OCI-LY7 (cell line): Measurements from ENCODE around the gene KLF3. TPM values are rescaled to one million over a fixed set of nuclear protein-coding genes. Genes with fewer than 3 reads are reported as not detected.
"Not testable (repeated sequence)": the region's sequence is repeated elsewhere in the genome, so short reads cannot be mapped to it uniquely, and the experiment has no call there.

Experiments
- BruUV-seq: library from RNA; stranded (reverse); fragments of 400-500 nt; replicated peaks from 2 replicates; lab custom pipeline; 2021; lab: Mats Ljungman, UMichigan
- CTCF ChIA-PET: fragments of 300-600 bp; sonication (Branson Sonifier 250); formaldehyde crosslinking; loops from one replicate; lab custom pipeline; 2022; ENCODE audit warnings: antibody characterized with exemption; ENCODE audit not compliant: unreplicated experiment; lab: Charles Lee
- POLR2A ChIA-PET: fragments of 300-600 bp; sonication (Branson Sonifier 250); formaldehyde crosslinking; loops from one replicate; lab custom pipeline; 2022; ENCODE audit warnings: antibody characterized with exemption; lab: Charles Lee
- DNase-seq: peaks from one replicate; pipeline ENCODE4 v3.0.0-alpha.2; 2015; ENCODE audit warnings: low spot score
- H2AFZ ChIP-seq: fragments of 200-600 bp; sonication (generic), shearing (Covaris generic); 2 replicates; pipeline ENCODE4 v1.6.1; 2014; ENCODE audit warnings: mild to moderate bottlenecking, antibody characterized with exemption, low read length, moderate library complexity
- H3K27ac ChIP-seq: fragments of 200-600 bp; sonication (generic); 2 replicates; pipeline ENCODE4 v1.5.1; 2014; ENCODE audit warnings: mixed run types, low read depth, mild to moderate bottlenecking, moderate library complexity, low read length, inconsistent platforms; ENCODE audit not compliant: poor library complexity, severe bottlenecking
- H3K36me3 ChIP-seq: fragments of 200-600 bp; sonication (generic); 2 replicates; pipeline ENCODE4 v1.6.1; 2014; ENCODE audit warnings: mild to moderate bottlenecking, antibody characterized with exemption, low read length, moderate library complexity, mixed read lengths; ENCODE audit not compliant: insufficient read depth
- H3K4me1 ChIP-seq: fragments of 200-600 bp; sonication (generic); 2 replicates; pipeline ENCODE4 v1.5.1; 2014; ENCODE audit warnings: mild to moderate bottlenecking, low read length; ENCODE audit not compliant: insufficient read depth, poor library complexity, severe bottlenecking
- H3K4me2 ChIP-seq: fragments of 200-600 bp; sonication (generic); 2 replicates; pipeline ENCODE4 v1.6.1; 2014; ENCODE audit warnings: mild to moderate bottlenecking, low read length
- H3K4me3 ChIP-seq: fragments of 200-600 bp; sonication (generic); 2 replicates; pipeline ENCODE4 v1.5.1; 2014; ENCODE audit warnings: mild to moderate bottlenecking, low read depth, low read length; ENCODE audit not compliant: poor library complexity, severe bottlenecking
- H3K79me2 ChIP-seq: fragments of 200-600 bp; sonication (generic); 2 replicates; pipeline ENCODE4 v1.6.1; 2016; ENCODE audit warnings: low read depth, mild to moderate bottlenecking, low read length, moderate library complexity, mixed read lengths; ENCODE audit not compliant: insufficient read depth
- H3K9me2 ChIP-seq: fragments of 200-600 bp; sonication (generic); 2 replicates; pipeline ENCODE4 v1.6.1; 2016; ENCODE audit warnings: mild to moderate bottlenecking, low read length, mixed read lengths; ENCODE audit not compliant: insufficient read depth
- H3K9me3 ChIP-seq: fragments of 200-600 bp; sonication (generic); 2 replicates; pipeline ENCODE4 v1.6.1; 2014; ENCODE audit warnings: mild to moderate bottlenecking, mixed run types, low read length, mixed read lengths
- H4K20me1 ChIP-seq: fragments of 200-600 bp; sonication (generic); 2 replicates; pipeline ENCODE4 v1.6.1; 2014; ENCODE audit warnings: mild to moderate bottlenecking, antibody characterized with exemption, low read length, moderate library complexity, mixed read lengths; ENCODE audit not compliant: insufficient read depth
- CTCF ChIP-seq: fragments of 200-600 bp; sonication (generic); conservative IDR thresholded peaks from 2 replicates; pipeline ENCODE4 v1.5.1; 2014; ENCODE audit warnings: mild to moderate bottlenecking, antibody characterized with exemption, low read length, moderate library complexity, mixed read lengths
- EZH2phosphoT487 ChIP-seq: fragments of 200-600 bp; sonication (generic); IDR thresholded peaks from 2 replicates; pipeline ENCODE4 v1.6.1; 2018; ENCODE audit warnings: low read depth, borderline replicate concordance, mild to moderate bottlenecking, mixed run types, antibody characterized with exemption, low read length, moderate library complexity, mixed read lengths
- intact Hi-C: fragments of 100-400 bp; cut with micrococcal nuclease; formaldehyde crosslinking; loops from one replicate; pipeline ENCODE4 v1.10.0; 2022; ENCODE audit not compliant: unreplicated experiment
- total RNA-seq, 2 experiments: library from RNA; depleted of rRNA in 1 of 2; stranded (reverse); fragments of >200 nt in 1 of 2; shearing (Covaris generic) in 1 of 2; gene quantifications; 2 replicates each; pipeline ENCODE4 v1.2.3, GENCODE V29; 2014 to 2022

KLF3 gene
- total RNA-seq, 2 experiments from 2014 or later: 0.09 to 0.23 TPM

DNA sequence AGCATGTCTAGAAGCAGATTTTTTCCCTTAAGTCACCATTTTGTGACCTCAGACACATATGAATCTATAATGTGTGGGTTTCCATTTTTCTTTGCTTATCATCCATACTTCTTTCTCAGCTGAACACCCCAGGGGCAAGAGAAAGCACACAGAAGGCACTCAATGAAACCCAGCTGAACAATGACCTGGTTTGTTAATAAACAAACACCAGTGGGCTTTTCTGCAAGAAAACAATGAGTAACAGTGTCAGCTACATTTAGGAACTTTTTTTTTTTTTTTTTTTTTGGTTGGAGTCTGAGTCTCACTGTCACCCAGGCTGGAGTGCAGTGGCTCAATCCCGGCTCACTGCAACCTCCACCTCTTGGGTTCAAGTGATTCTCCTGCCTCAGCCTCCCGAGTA lies 40.7 kb upstream of the KLF3 start:
- H3K9me2 ChIP-seq: no peaks in the 10 kb centered on the region
- H3K27ac ChIP-seq: no peak overlapping the region
- H3K4me1 ChIP-seq: no peaks in the 10 kb centered on the region
- TF ChIP-seq CTCF: no peak
- TF ChIP-seq EZH2phosphoT487: no peak
- DNase-seq: no peak
- H3K79me2 ChIP-seq: no peaks in the 10 kb centered on the region
- H4K20me1 ChIP-seq: no peaks in the 10 kb centered on the region
- intact Hi-C loops: no loop called here
- no peaks in the 10 kb centered on the region for H3K9me3 ChIP-seq
- H3K4me3 ChIP-seq: no peak overlapping the region
- H3K36me3 ChIP-seq: no peaks in the 10 kb centered on the region
- BruUV-seq: no TSS peak
- POLR2A ChIA-PET: interaction anchor here (0.7 kb wide), 1 partner anchor 1306 kb away, joined by 7 read pairs; no protein-coding TSS in a partner anchor
- CTCF ChIA-PET: no interaction called here
- no peak overlapping the region for H2AFZ ChIP-seq
- no peak overlapping the region for H3K4me2 ChIP-seq

- ChIA-PET CTCF (no interaction called here), POLR2A (no interaction called here)
- H3K27ac ChIP-seq: no peak overlapping the region
- TF ChIP-seq EZH2phosphoT487 (no peak), CTCF (no peak)
- H3K4me3 ChIP-seq: no peak overlapping the region
- no peak for DNase-seq
- no peaks in the 10 kb centered on the region for H3K79me2 ChIP-seq
- no peak overlapping the region for H3K4me2 ChIP-seq
- intact Hi-C loops: no loop called here
- no peaks in the 10 kb centered on the region for H3K36me3 ChIP-seq
- no peak overlapping the region for H2AFZ ChIP-seq
- H3K9me2 ChIP-seq: no peaks in the 10 kb centered on the region
- H3K9me3 ChIP-seq: no peaks in the 10 kb centered on the region
- H4K20me1 ChIP-seq: no peaks in the 10 kb centered on the region
- BruUV-seq: no TSS peak
- no peaks in the 10 kb centered on the region for H3K4me1 ChIP-seq
These were observed 39.7 kb upstream of the KLF3 start for GRCh38 chr4:38624311-38624710.

DNA sequence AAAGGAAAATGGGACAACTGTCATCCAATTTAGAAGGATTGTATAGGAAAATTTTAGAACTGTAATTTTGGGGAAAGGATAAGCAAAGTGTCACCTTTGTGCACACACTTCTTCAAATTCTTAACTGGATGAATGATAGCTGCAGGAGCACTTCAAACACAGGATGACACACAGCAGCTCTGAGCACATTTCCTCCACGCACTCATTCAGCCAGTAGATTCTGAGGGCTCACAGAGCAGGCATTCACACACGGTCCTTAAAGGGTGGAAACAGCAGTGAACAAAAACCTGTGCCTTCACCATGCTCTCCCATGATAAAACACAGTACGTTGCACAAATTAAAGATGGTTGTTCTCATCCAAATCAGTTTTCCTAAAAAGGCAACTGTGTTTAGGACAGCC lies 38.5 kb upstream of the KLF3 start:
- no peaks in the 10 kb centered on the region for H3K9me2 ChIP-seq
- H3K79me2 ChIP-seq: no peaks in the 10 kb centered on the region
- no peak overlapping the region for H2AFZ ChIP-seq
- no peak for TF ChIP-seq CTCF
- TF ChIP-seq EZH2phosphoT487: no peak
- H3K4me2 ChIP-seq: no peak overlapping the region
- no peaks in the 10 kb centered on the region for H3K9me3 ChIP-seq
- ChIA-PET POLR2A (no interaction called here), CTCF (no interaction called here)
- BruUV-seq: no TSS peak
- H3K4me1 ChIP-seq: no peaks in the 10 kb centered on the region
- DNase-seq: no peak
- H3K4me3 ChIP-seq: no peak overlapping the region
- intact Hi-C loops: no loop called here
- H3K36me3 ChIP-seq: no peaks in the 10 kb centered on the region
- no peak overlapping the region for H3K27ac ChIP-seq
- H4K20me1 ChIP-seq: no peaks in the 10 kb centered on the region

GRCh38 chr4:38626901-38627444 lies 37.0 kb upstream of the KLF3 start:
- H2AFZ ChIP-seq, H3K27ac ChIP-seq, H3K4me3 ChIP-seq, H3K9me3 ChIP-seq, H3K79me2 ChIP-seq, CTCF ChIA-PET, DNase-seq, H3K36me3 ChIP-seq, H4K20me1 ChIP-seq, POLR2A ChIA-PET, H3K4me1 ChIP-seq, BruUV-seq, H3K9me2 ChIP-seq, H3K4me2 ChIP-seq, intact Hi-C loops: not testable (repeated sequence)
